Measurements from ENCODE around the gene RPSA.

- TF ChIP-seq EP300 (IDR thresholded peaks at IDR 0.05; ENCODE audit: low read depth) (no peak), CTCF (IDR thresholded peaks at IDR 0.05) (no peak), POLR2AphosphoS5 (IDR thresholded peaks at IDR 0.05) (no peak)
Measured at GRCh38 chr3:39456159-39456558, 49.6 kb downstream of the RPSA start.

Measured in transverse colon (tissue), 4 donors.